Upper lobe of right lung (tissue), 1 donor: ENCODE results near the gene SYNJ2. TPM values are rescaled to one million over a fixed set of nuclear protein-coding genes. Genes with fewer than 3 reads are reported as not detected.
A peak's percentile ranks its signal among the peaks of the same experiment; 100 is the strongest.

Experiments
- ATAC-seq: fragments of 200-7000 bp; cut with Tn5 transposase; one replicate; pipeline ENCODE4 v1.9.1; 2020; ENCODE audit warnings: mild to moderate bottlenecking, moderate library complexity
- DNase-seq: peaks from one replicate; pipeline ENCODE4 v3.0.0-alpha.2; 2020
- H3K27ac ChIP-seq: fragments of 200-600 bp; one replicate; pipeline ENCODE4 v1.8.0; 2022
- H3K27me3 ChIP-seq: fragments of 200-600 bp; one replicate; pipeline ENCODE4 v1.8.0; 2022; ENCODE audit warnings: mild to moderate bottlenecking
- H3K36me3 ChIP-seq: fragments of 200-600 bp; one replicate; pipeline ENCODE4 v1.8.0; 2022
- H3K4me1 ChIP-seq: fragments of 200-600 bp; one replicate; pipeline ENCODE4 v1.8.0; 2022
- H3K4me3 ChIP-seq: fragments of 200-600 bp; one replicate; pipeline ENCODE4 v1.8.0; 2022; ENCODE audit warnings: mild to moderate bottlenecking
- H3K9me3 ChIP-seq: fragments of 200-600 bp; one replicate; pipeline ENCODE4 v1.8.0; 2022
- CTCF ChIP-seq: fragments of 200-600 bp; IDR thresholded peaks from one replicate; pipeline ENCODE4 v1.8.0; 2022; ENCODE audit warnings: antibody characterized with exemption
- intact Hi-C: fragments of 100-400 bp; cut with DNase I; formaldehyde crosslinking; loops from one replicate; pipeline ENCODE4 v1.11.0; 2022
- total RNA-seq: library from RNA; stranded (reverse); fragmentation: NEBNext Ultra II Directional; extraction: Animal tissue kit (Norgen Biotek cat#: 25700); gene quantifications from one replicate; pipeline ENCODE4 v1.2.1, GENCODE V29; 2021
- donor health status: DM: no; HTN: yes; CAD: no; lungs with severe emphysema.

Gene SYNJ2
- total RNA-seq, 1 donor from 2014 or later = 7.2 TPM

GRCh38 chr6:158003910-158004700 is 22.4 kb downstream of the SYNJ2 start:
- peak overlapping the region; percentile 68 for H3K27ac ChIP-seq
- H3K4me3 ChIP-seq = no peak overlapping the region
- H3K4me1 ChIP-seq = peaks cover 36% of the 10 kb centered on the region
- TF ChIP-seq CTCF = no peak
- no peaks in the 10 kb centered on the region for H3K27me3 ChIP-seq
- ATAC-seq (no peak), DNase-seq (no peak)
- no peaks in the 10 kb centered on the region for H3K9me3 ChIP-seq
- intact Hi-C loops = no loop called here
- no peaks in the 10 kb centered on the region for H3K36me3 ChIP-seq

- no peak for TF ChIP-seq CTCF
- Histone ChIP-seq H3K4me3 (no peak overlapping the region), H3K4me1 (peaks cover 42% of the 10 kb centered on the region), H3K27me3 (no peaks in the 10 kb centered on the region), H3K36me3 (no peaks in the 10 kb centered on the region), H3K9me3 (no peaks in the 10 kb centered on the region), H3K27ac (peak overlapping the region; percentile 68)
- ATAC-seq = no peak
- intact Hi-C loops = no loop called here
- DNase-seq = no peak
Measured at GRCh38 chr6:158004701-158005095, 23.0 kb downstream of the SYNJ2 start.

- Histone ChIP-seq H3K4me3 (no peak overlapping the region), H3K27me3 (no peaks in the 10 kb centered on the region), H3K9me3 (no peaks in the 10 kb centered on the region), H3K4me1 (peaks cover 49% of the 10 kb centered on the region), H3K27ac (no peak overlapping the region), H3K36me3 (no peaks in the 10 kb centered on the region)
- no peak for TF ChIP-seq CTCF
- intact Hi-C loops = no loop called here
- no peak for DNase-seq
- ATAC-seq = no peak
Measured at GRCh38 chr6:158005626-158006180, 24.0 kb downstream of the SYNJ2 start.

GRCh38 chr6:158006331-158006730 is 24.7 kb downstream of the SYNJ2 start:
- ATAC-seq (no peak), DNase-seq (no peak)
- Histone ChIP-seq H3K27me3 (no peaks in the 10 kb centered on the region), H3K36me3 (no peaks in the 10 kb centered on the region), H3K9me3 (no peaks in the 10 kb centered on the region), H3K27ac (no peak overlapping the region), H3K4me1 (peaks cover 49% of the 10 kb centered on the region), H3K4me3 (no peak overlapping the region)
- intact Hi-C loops = no loop called here
- TF ChIP-seq CTCF = no peak

- ATAC-seq (no peak), DNase-seq (no peak)
- Histone ChIP-seq H3K36me3 (no peaks in the 10 kb centered on the region), H3K4me3 (no peak overlapping the region), H3K4me1 (peaks cover 49% of the 10 kb centered on the region), H3K9me3 (no peaks in the 10 kb centered on the region), H3K27me3 (no peaks in the 10 kb centered on the region), H3K27ac (no peak overlapping the region)
- TF ChIP-seq CTCF = no peak
- intact Hi-C loops = no loop called here
Measured at GRCh38 chr6:158006821-158007570, 25.3 kb downstream of the SYNJ2 start.
